HepG2 (cell line): Measurements from ENCODE around the gene FAM20A. TPM values are rescaled to one million over a fixed set of nuclear protein-coding genes. Genes with fewer than 3 reads are reported as not detected.

Source experiments
- ATAC-seq: fragments of 200-7000 bp; cut with Tn5 transposase; 3 replicates; pipeline ENCODE4 v1.9.1; 2020; ENCODE audit warnings: mild to moderate bottlenecking, moderate library complexity
- BruUV-seq: library from RNA; stranded (reverse); fragments of 400-500 nt; replicated peaks from 2 replicates; lab custom pipeline; 2021; lab: Mats Ljungman, UMichigan
- CTCF ChIA-PET: fragments of 300-600 bp; formaldehyde crosslinking; extraction: SDS; loops from one replicate; lab custom pipeline; 2021; ENCODE audit warnings: low total read pairs, inconsistent platforms, low intra/inter-chr PET ratio; lab: Yijun Ruan, JAX
- POLR2A ChIA-PET: fragments of 350-600 bp; sonication (Branson Sonifier 250); formaldehyde crosslinking; loops from one replicate; lab custom pipeline; 2020; ENCODE audit warnings: antibody characterized with exemption, inconsistent platforms; lab: Yijun Ruan, JAX
- DNase-seq: peaks from one replicate; pipeline ENCODE4 v3.0.0-alpha.2; 2015; ENCODE audit warnings: low spot score
- FAIRE-seq: peaks from 3 replicates; lab custom pipeline; 2011; peaks lifted over from hg19 to GRCh38; lab: Jason Lieb, UNC
- H2AFZ ChIP-seq: one replicate; pipeline ENCODE4 v1.6.1; 2011; ENCODE audit warnings: low read length, inconsistent platforms
- H3K27ac ChIP-seq: fragments of 300-600 bp; 3 replicates; pipeline ENCODE4 v1.8.0; 2011; ENCODE audit warnings: mixed run types, mild to moderate bottlenecking, mixed read lengths, low read length, inconsistent platforms; ENCODE audit not compliant: insufficient read depth; ENCODE audit errors: extremely low read length
- H3K27me3 ChIP-seq, 2 experiments: fragments of 200-600 bp in 1 of 2; 2 replicates in 1 of 2; 3 replicates in 1 of 2; pipeline versions ENCODE4 v1.6.0 to v1.8.0; 2011; ENCODE audit warnings: low read length in 2 of 2, mild to moderate bottlenecking in 2 of 2, moderate library complexity in 2 of 2, inconsistent platforms in 1 of 2; ENCODE audit not compliant: insufficient read depth in 2 of 2, control insufficient read depth in 1 of 2
- H3K36me3 ChIP-seq, 2 experiments: fragments of 200-600 bp in 1 of 2; replicated peaks in 1 of 2; 2 replicates in 1 of 2; 3 replicates in 1 of 2; pipeline versions ENCODE4 v1.5.1 to v1.8.0; 2011; ENCODE audit warnings: low read length in 2 of 2, inconsistent platforms in 1 of 2; ENCODE audit not compliant: insufficient read depth in 2 of 2, control insufficient read depth in 1 of 2
- H3K4me1 ChIP-seq: 2 replicates; pipeline ENCODE4 v1.5.1; 2012; ENCODE audit warnings: low read length, inconsistent platforms; ENCODE audit not compliant: insufficient read depth
- H3K4me2 ChIP-seq: 2 replicates; pipeline ENCODE4 v1.6.0; 2011; ENCODE audit warnings: low read depth, low read length, inconsistent platforms
- H3K4me3 ChIP-seq, 3 experiments: fragments of 200-600 bp in 1 of 3; sonication (generic), shearing (Covaris generic) in 1 of 3; replicated peaks in 1 of 3; 2 replicates each; pipeline ENCODE4 v1.5.1; 2011 to 2016; ENCODE audit warnings: low read length in 3 of 3, inconsistent platforms in 2 of 3, low read depth in 2 of 3, mild to moderate bottlenecking in 2 of 3, control low read depth in 1 of 3, mixed read lengths in 1 of 3; ENCODE audit not compliant: insufficient read depth in 1 of 3
- H3K79me2 ChIP-seq: one replicate; pipeline ENCODE4 v1.6.1; 2011; ENCODE audit warnings: low read length, inconsistent platforms; ENCODE audit not compliant: insufficient read depth
- H3K9ac ChIP-seq: 2 replicates; pipeline ENCODE4 v1.6.0; 2011; ENCODE audit warnings: mild to moderate bottlenecking, low read depth, low read length, inconsistent platforms; ENCODE audit not compliant: insufficient read depth
- H3K9me3 ChIP-seq: 2 replicates; pipeline ENCODE4 v1.5.1; 2012; ENCODE audit warnings: mild to moderate bottlenecking, low read length
- H4K20me1 ChIP-seq: 2 replicates; pipeline ENCODE4 v1.6.0; 2011; ENCODE audit warnings: inconsistent platforms, mild to moderate bottlenecking, low read length, moderate library complexity; ENCODE audit not compliant: insufficient read depth
- FOXC1 ChIP-seq: sonication (generic); formaldehyde crosslinking; IDR thresholded peaks from 2 replicates; pipeline ENCODE4 v1.8.0; 2022; ENCODE audit warnings: mild to moderate bottlenecking, missing genetic modification reagents, borderline replicate concordance
- KDM2A ChIP-seq: sonication (generic); formaldehyde crosslinking; IDR thresholded peaks from 2 replicates; pipeline ENCODE4 v1.4.0; 2020; ENCODE audit warnings: low read depth, missing genetic modification reagents, borderline replicate concordance
- KDM5A ChIP-seq: fragments of 200-600 bp; sonication (generic); IDR thresholded peaks from 2 replicates; pipeline ENCODE4 v1.7.0; 2018; ENCODE audit warnings: antibody characterized with exemption, mild to moderate bottlenecking, low read length, borderline replicate concordance
- MXI1 ChIP-seq: IDR thresholded peaks from 3 replicates; pipeline ENCODE4 v1.6.1; 2012; ENCODE audit warnings: low read depth, low read length, inconsistent platforms, borderline replicate concordance
- RFX5 ChIP-seq: IDR thresholded peaks from 2 replicates; pipeline ENCODE4 v1.6.1; 2011; ENCODE audit warnings: low read depth, low read length, improper control_type of control experiment
- ZNF333 ChIP-seq: sonication (generic); formaldehyde crosslinking; IDR thresholded peaks from 2 replicates; pipeline ENCODE4 v1.4.0; 2020; ENCODE audit warnings: mild to moderate bottlenecking, missing genetic modification reagents, borderline replicate concordance
- ZNF335 ChIP-seq: sonication (generic); formaldehyde crosslinking; IDR thresholded peaks from 2 replicates; pipeline ENCODE4 v1.4.0; 2020; ENCODE audit warnings: missing genetic modification reagents
- ZNF546 ChIP-seq: sonication (generic); formaldehyde crosslinking; conservative IDR thresholded peaks from 2 replicates; pipeline ENCODE4 v1.8.1; 2023; ENCODE audit warnings: mild to moderate bottlenecking, missing genetic modification reagents
- ZNF558 ChIP-seq: sonication (generic); formaldehyde crosslinking; IDR thresholded peaks from 2 replicates; pipeline ENCODE4 v1.9.0; 2022; ENCODE audit warnings: mild to moderate bottlenecking, missing genetic modification reagents, borderline replicate concordance
- ZNF564 ChIP-seq: sonication (generic); formaldehyde crosslinking; IDR thresholded peaks from 2 replicates; pipeline ENCODE4 v1.8.1; 2023; ENCODE audit warnings: mild to moderate bottlenecking, missing genetic modification reagents
- ZNF614 ChIP-seq: IDR thresholded peaks from 2 replicates; pipeline ENCODE4 v1.6.1; 2018; ENCODE audit warnings: missing biosample characterization, missing genetic modification reagents, inconsistent platforms, borderline replicate concordance
- ZSCAN22 ChIP-seq: sonication (generic); formaldehyde crosslinking; IDR thresholded peaks from 2 replicates; pipeline ENCODE4 v1.4.0; 2020; ENCODE audit warnings: mild to moderate bottlenecking, missing genetic modification reagents
- WGBS: methylation state at CpG from one replicate; pipeline ENCODE4 v1.1.6; 2017; ENCODE audit warnings: low lambda C conversion rate; 5-methylcytosine and 5-hydroxymethylcytosine counted together
- in situ Hi-C: cut with HindIII; loops from 2 replicates; pipeline ENCODE4 v1.10.0; 2017; ENCODE audit warnings: low pct_unique_long_range_greater_than_20kb; ENCODE audit not compliant: extremely low pct_ligation_motif_present
- intact Hi-C: fragments of 100-400 bp; cut with micrococcal nuclease; formaldehyde crosslinking; loops from one replicate; pipeline ENCODE4 v1.10.0; 2022; ENCODE audit not compliant: unreplicated experiment
- polyA plus RNA-seq, 8 experiments: library from polyadenylated mRNA; depleted of rRNA in 3 of 8; stranded (reverse) in 7 of 8; unstranded in 1 of 8; fragments of >200 nt; fragmentation: Illumina TruSeq in 4 of 8; extraction: Trizol in 4 of 8; gene quantifications; 2 replicates each; pipeline versions ENCODE4 v1.2.1 to v1.2.3, GENCODE V29; 2011 to 2016; ENCODE audit warnings: low read depth in 4 of 8, missing spikeins in 1 of 8, mixed read lengths in 1 of 8; ENCODE audit not compliant: insufficient read depth in 1 of 8
- total RNA-seq, 5 experiments: library from RNA; depleted of rRNA; stranded (reverse); fragments of >200 nt; fragmentation: Illumina TruSeq; extraction: Trizol; gene quantifications; 2 replicates each; pipeline ENCODE4 v1.2.3, GENCODE V29; 2016; ENCODE audit warnings: low read depth in 1 of 5
- TF ChIP-seq, protein P1 (sequence below): sonication (generic); formaldehyde crosslinking; IDR thresholded peaks from 2 replicates; pipeline ENCODE4 v1.8.1; 2023; ENCODE audit warnings: missing genetic modification reagents, mild to moderate bottlenecking, borderline replicate concordance

Gene FAM20A
- total and polyA plus RNA-seq, 2 of the 13 experiments (the other 11 are each of a cell fraction or from before 2014, with no cell fraction given), result 9.3 to 20.7 TPM

DNA sequence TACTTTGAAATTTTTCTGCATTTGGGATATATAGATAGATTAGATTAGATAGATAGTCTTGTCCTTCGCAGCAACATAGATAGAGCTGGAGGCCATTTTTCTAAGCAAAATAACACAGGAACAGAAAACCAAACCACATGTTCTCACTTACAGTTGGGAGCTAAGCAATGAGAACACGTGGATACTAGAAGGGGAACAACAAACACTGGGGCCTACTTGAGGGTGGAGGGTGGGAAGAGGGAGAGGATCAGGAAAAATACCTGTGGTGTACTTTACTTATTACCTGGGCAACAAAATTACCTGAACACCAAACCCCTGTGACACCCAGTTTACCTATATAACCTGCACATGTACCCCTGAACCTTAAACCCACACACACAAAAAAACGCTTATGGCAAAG, 74.6 kb downstream of the FAM20A start:
- no peaks in the 10 kb centered on the region for H3K79me2 ChIP-seq
- ChIA-PET POLR2A (no interaction called here), CTCF (no interaction called here)
- no peaks in the 10 kb centered on the region for H3K4me1 ChIP-seq
- no peak overlapping the region for H3K4me2 ChIP-seq
- intact Hi-C loops, result no loop called here
- in situ Hi-C loops, result no loop called here
- H4K20me1 ChIP-seq, result no peaks in the 10 kb centered on the region
- DNase-seq (no peak), ATAC-seq (no peak), FAIRE-seq (no peak)
- peaks cover 25 to 94% of the 10 kb centered on the region in 2 experiments for H3K36me3 ChIP-seq
- H3K27me3 ChIP-seq, result no peaks in the 10 kb centered on the region
- TF ChIP-seq MXI1 (no peak), ZSCAN22 (no peak), ZNF564 (CRISPR knock-in tag) (no peak), ZNF614 (no peak), ZNF558 (CRISPR knock-in tag) (no peak), KDM2A (CRISPR knock-in tag) (no peak), ZNF333 (CRISPR knock-in tag) (no peak), ZNF335 (CRISPR knock-in tag) (no peak), FOXC1 (CRISPR knock-in tag) (no peak), RFX5 (no peak), KDM5A (no peak), ZNF546 (CRISPR knock-in tag) (no peak)
- TF ChIP-seq, protein P1, sequence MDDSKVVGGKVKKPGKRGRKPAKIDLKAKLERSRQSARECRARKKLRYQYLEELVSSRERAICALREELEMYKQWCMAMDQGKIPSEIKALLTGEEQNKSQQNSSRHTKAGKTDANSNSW (CRISPR knock-in tag), result no peak
- no peak overlapping the region for H3K9ac ChIP-seq
- no peak overlapping the region for H3K27ac ChIP-seq
- no peaks in the 10 kb centered on the region for H3K9me3 ChIP-seq
- H2AFZ ChIP-seq, result no peak overlapping the region
- 96% methylated on average over 3 of the region's 3 CpGs for WGBS
- BruUV-seq, result no TSS peak
- H3K4me3 ChIP-seq, result no peak overlapping the region
